ENCODE measurements around the gene COL27A1. TPM values are rescaled to one million over a fixed set of nuclear protein-coding genes. Genes with fewer than 3 reads are reported as not detected.

Gene COL27A1
- polyA plus RNA-seq, 2 of the 4 experiments (the other 2 are of a cell fraction), result 6.9 to 20.6 TPM

DNA sequence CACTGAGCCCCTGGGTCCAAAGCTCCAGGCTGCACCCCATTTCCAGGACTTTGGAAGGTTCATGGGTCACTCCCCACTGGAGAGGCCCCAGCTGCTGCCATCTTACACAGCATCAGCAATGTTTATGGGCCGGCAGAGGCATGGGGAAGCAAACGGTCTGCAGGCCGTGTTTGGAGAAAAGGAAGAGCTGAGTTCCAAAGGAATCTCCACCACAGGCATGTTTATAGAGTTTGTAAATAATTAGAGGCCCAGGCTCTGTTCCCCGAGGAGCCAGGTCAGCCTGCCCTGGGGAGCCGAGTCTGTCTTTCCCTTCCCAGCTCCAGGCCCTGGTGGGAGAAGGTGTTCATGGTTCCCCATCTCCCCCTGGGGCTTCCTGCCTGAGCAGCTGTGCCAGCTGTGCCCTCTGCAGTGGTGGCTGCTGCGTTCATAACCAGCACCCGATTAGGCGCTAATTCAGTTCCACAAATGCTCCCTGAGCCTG lies 64.8 kb downstream of the COL27A1 start:
- FAIRE-seq, result no peak
- ChIA-PET POLR2A (no interaction called here), CTCF (interaction anchor here (0.7 to 2.6 kb wide), 2 partner anchors 112 to 138 kb away, joined by 5 to 8 read pairs; no protein-coding TSS in a partner anchor)
- 86% methylated on average over 8 of the region's 8 CpGs for WGBS (ENCODE audit: missing lambda C conversion rate)
- TF ChIP-seq POLR2A (IDR thresholded peaks at IDR 0.05; ENCODE audit: low read length), result no peak
- no peak for TF ChIP-seq CEBPB (IDR thresholded peaks at IDR 0.05)
- no peak for TF ChIP-seq EHMT2 (IDR thresholded peaks at IDR 0.05; ENCODE audit: low read depth)
- H3K4me3 ChIP-seq, result no peak overlapping the region
- DNase-seq (ENCODE audit: low read depth in 1 of 2, low spot score in 1 of 2), result no peak
- H3K9me3 ChIP-seq, result no peaks in the 10 kb centered on the region
- no peak overlapping the region for H3K27ac ChIP-seq
- no peak overlapping the region for H3K4me2 ChIP-seq
- ATAC-seq, result no peak
- H3K4me1 ChIP-seq, result peaks cover 23% of the 10 kb centered on the region

DNA sequence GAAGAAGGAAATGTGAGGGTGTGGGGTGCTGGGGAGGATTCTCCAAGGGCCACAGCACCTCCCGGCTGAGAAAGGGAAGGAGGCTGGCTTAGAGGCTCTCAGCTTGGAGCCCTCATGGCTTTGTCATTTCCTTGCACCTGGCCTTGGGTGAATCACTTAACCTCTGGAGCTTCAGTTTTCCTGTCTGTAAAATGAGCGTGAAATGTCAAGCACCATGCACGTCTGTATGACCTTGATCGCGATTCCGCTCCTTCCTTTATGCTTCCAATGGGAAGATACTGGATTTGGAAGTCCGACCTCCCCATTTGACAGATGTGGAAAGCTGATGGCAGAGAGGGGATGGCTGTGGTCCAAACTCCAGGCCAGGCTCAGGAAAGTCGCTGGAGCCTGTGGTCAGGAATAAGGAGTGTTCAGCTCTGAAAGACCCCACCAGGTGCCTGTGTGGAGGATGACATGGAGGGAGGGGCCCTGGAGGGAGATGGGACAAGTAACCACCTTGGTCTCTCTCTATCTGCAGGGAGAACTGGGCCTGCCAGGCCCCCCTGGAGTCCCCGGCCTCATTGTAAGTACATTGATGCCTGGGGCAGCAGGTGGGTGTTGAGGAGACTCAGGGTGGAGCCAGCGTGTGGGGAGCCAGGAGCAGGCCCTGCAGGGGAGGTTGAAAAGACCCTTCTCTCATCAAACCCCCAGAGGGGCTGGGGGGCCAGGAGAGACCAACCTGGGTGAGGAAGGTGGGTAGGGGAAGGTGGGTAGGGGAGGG lies 66.5 kb downstream of the COL27A1 start:
- CTCF ChIA-PET, result interaction anchor here (1.4 kb wide), 1 partner anchor 114 kb away, joined by 6 read pairs; no protein-coding TSS in a partner anchor
- TF ChIP-seq NPAS2 (CRISPR knock-in tag; IDR thresholded peaks at IDR 0.05; ENCODE audit: borderline replicate concordance), result no peak
- TF ChIP-seq RAD21 (conservative IDR thresholded peaks at IDR 0.05 in 1 of 2, IDR thresholded peaks at IDR 0.05 in 1 of 2), result no peak
- Histone ChIP-seq H3K4me1 (peaks cover 22% of the 10 kb centered on the region), H3K9me3 (no peaks in the 10 kb centered on the region), H3K4me2 (no peak overlapping the region), H3K4me3 (no peak overlapping the region), H3K27ac (no peak overlapping the region)
- FAIRE-seq (no peak), ATAC-seq (no peak), DNase-seq (ENCODE audit: low read depth in 1 of 2, low spot score in 1 of 2) (no peak)
- whole genome bisulfite sequencing (ENCODE audit: missing lambda C conversion rate), result 86% methylated on average over 10 of the region's 10 CpGs
- POLR2A ChIA-PET, result no interaction called here

DNA sequence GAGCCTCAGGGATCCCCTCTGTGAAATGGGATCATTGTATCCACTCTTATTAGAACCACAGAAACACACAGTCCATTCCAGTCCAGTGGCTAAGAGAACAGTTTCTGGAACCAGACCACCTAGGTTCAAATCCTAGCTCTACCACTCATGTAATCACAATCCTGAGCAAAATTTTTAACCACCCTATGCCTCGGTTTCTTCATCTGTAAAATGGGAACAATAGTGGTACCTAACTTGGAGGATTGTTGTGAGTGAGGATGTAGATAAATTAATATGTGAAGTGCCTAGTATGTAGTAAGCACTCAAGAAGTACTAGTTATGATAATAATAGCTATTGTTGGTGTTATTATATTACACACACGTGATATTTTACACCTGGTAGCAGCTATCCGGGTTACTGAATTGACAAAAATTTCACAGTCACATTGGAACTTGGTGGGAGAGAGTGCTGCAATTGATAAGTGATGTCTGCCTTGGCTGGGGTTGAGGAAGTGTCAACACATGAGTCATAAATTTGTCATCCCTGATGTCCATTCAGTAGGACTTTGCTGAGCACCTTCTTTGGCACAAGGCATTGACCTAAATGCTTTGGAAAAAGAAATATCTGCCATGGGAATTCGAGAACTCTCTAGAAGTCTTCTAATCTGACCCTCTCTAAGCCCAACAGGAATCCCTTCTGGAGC lies 68.4 kb downstream of the COL27A1 start:
- H3K4me2 ChIP-seq, result peak overlapping the region; percentile 79
- POLR2A ChIA-PET, result no interaction called here
- H3K4me3 ChIP-seq, result no peak overlapping the region
- peak; percentile 18 for FAIRE-seq
- WGBS (ENCODE audit: missing lambda C conversion rate), result 20% methylated on average over 4 of the region's 4 CpGs
- CTCF ChIA-PET, result interaction anchor here (1.0 to 6.2 kb wide), 4 partner anchors 67 to 142 kb away, joined by 3 to 34 read pairs (median 5); no protein-coding TSS in a partner anchor
- no peaks in the 10 kb centered on the region for H3K9me3 ChIP-seq
- peaks cover 22% of the 10 kb centered on the region for H3K4me1 ChIP-seq
- TF ChIP-seq FOSL2 (IDR thresholded peaks at IDR 0.05) (peak; percentile 47; the same call in 1 of the 2 replicates), FOSL2 (CRISPR knock-in tag; IDR thresholded peaks at IDR 0.05) (peak; percentile 91), FOXS1 (CRISPR knock-in tag; IDR thresholded peaks at IDR 0.05) (peak; percentile 13; the same call in 1 of the 2 replicates), CEBPB (IDR thresholded peaks at IDR 0.05) (0 out of 4 replicates have a peak, but pooled peaks of 1 of the 2 experiments have one; percentile 22), HDAC2 (IDR thresholded peaks at IDR 0.05) (0 out of 2 replicates have a peak, but pooled peaks have one; percentile 55), JUNB (IDR thresholded peaks at IDR 0.05) (peak; percentile 62), POLR2A (IDR thresholded peaks at IDR 0.05; ENCODE audit: low read length) (no peak), MAFK (IDR thresholded peaks at IDR 0.05; ENCODE audit: partially characterized antibody) (peak; percentile 5)
- TF ChIP-seq, protein P1, sequence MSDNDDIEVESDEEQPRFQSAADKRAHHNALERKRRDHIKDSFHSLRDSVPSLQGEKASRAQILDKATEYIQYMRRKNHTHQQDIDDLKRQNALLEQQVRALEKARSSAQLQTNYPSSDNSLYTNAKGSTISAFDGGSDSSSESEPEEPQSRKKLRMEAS (IDR thresholded peaks at IDR 0.05), result 0 out of 2 replicates have a peak, but pooled peaks have one; percentile 42
- TF ChIP-seq, protein P2, sequence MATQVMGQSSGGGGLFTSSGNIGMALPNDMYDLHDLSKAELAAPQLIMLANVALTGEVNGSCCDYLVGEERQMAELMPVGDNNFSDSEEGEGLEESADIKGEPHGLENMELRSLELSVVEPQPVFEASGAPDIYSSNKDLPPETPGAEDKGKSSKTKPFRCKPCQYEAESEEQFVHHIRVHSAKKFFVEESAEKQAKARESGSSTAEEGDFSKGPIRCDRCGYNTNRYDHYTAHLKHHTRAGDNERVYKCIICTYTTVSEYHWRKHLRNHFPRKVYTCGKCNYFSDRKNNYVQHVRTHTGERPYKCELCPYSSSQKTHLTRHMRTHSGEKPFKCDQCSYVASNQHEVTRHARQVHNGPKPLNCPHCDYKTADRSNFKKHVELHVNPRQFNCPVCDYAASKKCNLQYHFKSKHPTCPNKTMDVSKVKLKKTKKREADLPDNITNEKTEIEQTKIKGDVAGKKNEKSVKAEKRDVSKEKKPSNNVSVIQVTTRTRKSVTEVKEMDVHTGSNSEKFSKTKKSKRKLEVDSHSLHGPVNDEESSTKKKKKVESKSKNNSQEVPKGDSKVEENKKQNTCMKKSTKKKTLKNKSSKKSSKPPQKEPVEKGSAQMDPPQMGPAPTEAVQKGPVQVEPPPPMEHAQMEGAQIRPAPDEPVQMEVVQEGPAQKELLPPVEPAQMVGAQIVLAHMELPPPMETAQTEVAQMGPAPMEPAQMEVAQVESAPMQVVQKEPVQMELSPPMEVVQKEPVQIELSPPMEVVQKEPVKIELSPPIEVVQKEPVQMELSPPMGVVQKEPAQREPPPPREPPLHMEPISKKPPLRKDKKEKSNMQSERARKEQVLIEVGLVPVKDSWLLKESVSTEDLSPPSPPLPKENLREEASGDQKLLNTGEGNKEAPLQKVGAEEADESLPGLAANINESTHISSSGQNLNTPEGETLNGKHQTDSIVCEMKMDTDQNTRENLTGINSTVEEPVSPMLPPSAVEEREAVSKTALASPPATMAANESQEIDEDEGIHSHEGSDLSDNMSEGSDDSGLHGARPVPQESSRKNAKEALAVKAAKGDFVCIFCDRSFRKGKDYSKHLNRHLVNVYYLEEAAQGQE (IDR thresholded peaks at IDR 0.05), result no peak
- peak; percentile 61 to 67 for DNase-seq (ENCODE audit: low read depth in 1 of 2, low spot score in 1 of 2)
- peak; percentile 74 to 85 for ATAC-seq
- peak overlapping the region; percentile 30 to 64; a peak in 5 of 6 replicates for H3K27ac ChIP-seq

DNA sequence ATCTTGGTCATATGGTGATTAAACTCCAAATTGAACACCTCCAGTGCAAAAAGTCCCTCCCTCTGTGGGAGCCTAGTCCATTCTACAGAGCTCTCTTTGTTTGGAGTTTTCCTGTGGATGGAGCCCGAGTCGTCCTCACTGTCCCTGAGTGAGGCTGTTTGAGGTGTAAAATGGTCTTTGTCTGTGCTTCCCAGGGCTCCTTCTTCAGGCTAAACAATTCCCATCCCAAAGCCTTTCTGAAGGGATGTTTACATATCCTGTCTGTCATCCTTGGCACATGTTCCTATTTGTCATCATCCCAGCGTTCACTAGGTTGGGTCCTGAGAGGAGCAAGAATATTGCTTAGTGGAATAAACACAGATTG lies 68.9 kb downstream of the COL27A1 start:
- H3K9me3 ChIP-seq, result no peaks in the 10 kb centered on the region
- ChIA-PET CTCF (interaction anchor here (0.7 to 6.2 kb wide), 4 partner anchors 37 to 142 kb away, joined by 3 to 34 read pairs (median 5); no protein-coding TSS in a partner anchor), POLR2A (no interaction called here)
- peak; percentile 58 to 64 for DNase-seq (ENCODE audit: low read depth in 1 of 2, low spot score in 1 of 2)
- H3K27ac ChIP-seq, result peak overlapping the region; percentile 30 to 64; a peak in 5 of 6 replicates
- 3% methylated on average over 3 of the region's 3 CpGs for whole genome bisulfite sequencing (ENCODE audit: missing lambda C conversion rate)
- peak overlapping the region; percentile 79 for H3K4me2 ChIP-seq
- peaks cover 22% of the 10 kb centered on the region for H3K4me1 ChIP-seq
- no peak for FAIRE-seq
- no peak overlapping the region for H3K4me3 ChIP-seq
- TF ChIP-seq HOXB13 (CRISPR knock-in tag; IDR thresholded peaks at IDR 0.05; ENCODE audit: low read depth) (no peak), ESRRA (IDR thresholded peaks at IDR 0.05; ENCODE audit: borderline replicate concordance, low read length) (no peak), POLR2AphosphoS2 (conservative IDR thresholded peaks at IDR 0.05; ENCODE audit: low read length) (no peak), HDAC2 (IDR thresholded peaks at IDR 0.05) (no peak), EP300 (IDR thresholded peaks at IDR 0.05) (no peak), FOXS1 (CRISPR knock-in tag; IDR thresholded peaks at IDR 0.05) (no peak), MAFK (IDR thresholded peaks at IDR 0.05; ENCODE audit: partially characterized antibody) (no peak), NR3C1 (IDR thresholded peaks at IDR 0.05) (no peak), RARB (CRISPR knock-in tag; IDR thresholded peaks at IDR 0.05) (no peak), MAZ (IDR thresholded peaks at IDR 0.05; ENCODE audit: borderline replicate concordance, low read depth, low read length) (no peak), FOSL2 (IDR thresholded peaks at IDR 0.05) (no peak), FOSL2 (CRISPR knock-in tag; IDR thresholded peaks at IDR 0.05) (no peak)
- TF ChIP-seq, protein P1 (IDR thresholded peaks at IDR 0.05), result no peak
- ATAC-seq, result peak; percentile 80 to 82

Data from A549 (cell line).